PC-3 (cell line): ENCODE results near the gene ATP6V0E1. TPM values are rescaled to one million over a fixed set of nuclear protein-coding genes. Genes with fewer than 3 reads are reported as not detected.

Experiments used
- ATAC-seq: fragments of 200-7000 bp; cut with Tn5 transposase; 2 replicates; pipeline ENCODE4 v1.9.1; 2020; ENCODE audit warnings: mild to moderate bottlenecking, moderate library complexity
- BruUV-seq: library from RNA; stranded (reverse); fragments of 400-500 nt; replicated peaks from 2 replicates; lab custom pipeline; 2021; lab: Mats Ljungman, UMichigan
- CTCF ChIA-PET: fragments of 300-600 bp; sonication (Branson Sonifier 250); formaldehyde crosslinking; loops from one replicate; lab custom pipeline; 2022; ENCODE audit warnings: antibody characterized with exemption; lab: Charles Lee
- POLR2A ChIA-PET: fragments of 300-600 bp; sonication (Branson Sonifier 250); formaldehyde crosslinking; loops from one replicate; lab custom pipeline; 2022; ENCODE audit warnings: antibody characterized with exemption; ENCODE audit not compliant: unreplicated experiment; lab: Charles Lee
- DNase-seq: peaks from one replicate; pipeline ENCODE4 v3.0.0-alpha.2; 2015
- H2AFZ ChIP-seq: fragments of 300-600 bp; sonication (generic); 2 replicates; pipeline ENCODE4 v1.6.0; 2016; ENCODE audit warnings: antibody characterized with exemption, low read length
- H3F3A ChIP-seq: fragments of 300-600 bp; sonication (generic); one replicate; pipeline ENCODE4 v1.6.0; 2017; ENCODE audit warnings: antibody characterized with exemption, low read length, control low read depth, mild to moderate bottlenecking; ENCODE audit not compliant: unreplicated experiment
- H3K27ac ChIP-seq: fragments of 300-600 bp; sonication (generic); 2 replicates; pipeline ENCODE4 v1.5.1; 2016; ENCODE audit warnings: mild to moderate bottlenecking, low read length
- H3K27me3 ChIP-seq: fragments of 300-600 bp; sonication (generic); 2 replicates; pipeline ENCODE4 v1.6.1; 2016; ENCODE audit warnings: low read length, mixed read lengths
- H3K36me3 ChIP-seq: fragments of 300-600 bp; sonication (generic); 2 replicates; pipeline ENCODE4 v1.6.1; 2016; ENCODE audit warnings: low read depth, mixed run types, low read length, mixed read lengths
- H3K4me1 ChIP-seq: fragments of 300-600 bp; sonication (generic); 2 replicates; pipeline ENCODE4 v1.5.1; 2016; ENCODE audit warnings: low read length; ENCODE audit not compliant: insufficient read depth
- H3K4me2 ChIP-seq: fragments of 300-600 bp; sonication (generic); 2 replicates; pipeline ENCODE4 v1.6.0; 2016; ENCODE audit warnings: low read length
- H3K4me3 ChIP-seq: fragments of 300-600 bp; sonication (generic); 2 replicates; pipeline ENCODE4 v1.5.1; 2016; ENCODE audit warnings: mild to moderate bottlenecking, low read length, mixed read lengths
- H3K79me2 ChIP-seq: fragments of 300-600 bp; sonication (generic); 2 replicates; pipeline ENCODE4 v1.6.1; 2017; ENCODE audit warnings: low read length, mixed read lengths
- H3K9ac ChIP-seq: fragments of 300-600 bp; sonication (generic); 2 replicates; pipeline ENCODE4 v1.6.0; 2016; ENCODE audit warnings: mild to moderate bottlenecking, low read length
- H3K9me2 ChIP-seq: fragments of 300-600 bp; sonication (generic); replicated peaks from 2 replicates; pipeline ENCODE4 v1.6.1; 2016; ENCODE audit warnings: mixed run types, low read length, mixed read lengths
- H3K9me3 ChIP-seq: fragments of 300-600 bp; sonication (generic); 2 replicates; pipeline ENCODE4 v1.6.1; 2016; ENCODE audit warnings: low read length, mixed read lengths
- H4K20me1 ChIP-seq: fragments of 300-600 bp; sonication (generic); 2 replicates; pipeline ENCODE4 v1.6.1; 2016; ENCODE audit warnings: low read length, mixed read lengths
- CTCF ChIP-seq: fragments of 300-600 bp; sonication (generic); conservative IDR thresholded peaks from 2 replicates; pipeline ENCODE4 v1.5.1; 2017; ENCODE audit warnings: antibody characterized with exemption, low read depth, mild to moderate bottlenecking, low read length
- EZH2 ChIP-seq: fragments of 300-600 bp; sonication (generic); IDR thresholded peaks from one replicate; pipeline ENCODE4 v1.6.1; 2017; ENCODE audit warnings: antibody characterized with exemption, mild to moderate bottlenecking, low read length; ENCODE audit not compliant: unreplicated experiment
- EZH2phosphoT487 ChIP-seq: fragments of 300-600 bp; sonication (generic); IDR thresholded peaks from 2 replicates; pipeline ENCODE4 v1.6.1; 2018; ENCODE audit warnings: mild to moderate bottlenecking, antibody characterized with exemption, low read length, borderline replicate concordance
- intact Hi-C: fragments of 100-400 bp; cut with micrococcal nuclease; formaldehyde crosslinking; loops from 2 replicates; pipeline ENCODE4 v1.9.0; 2023
- total RNA-seq: library from RNA; depleted of rRNA; stranded (reverse); fragments of >200 nt; gene quantifications from 2 replicates; pipeline ENCODE4 v1.2.3, GENCODE V29; 2014

The ATP6V0E1 gene
- total RNA-seq, 1 experiment from 2014 or later: 154 TPM

- peaks cover 13% of the 10 kb centered on the region for H3K4me1 ChIP-seq
- TF ChIP-seq EZH2 (no peak), EZH2phosphoT487 (no peak)
- no peaks in the 10 kb centered on the region for H3F3A ChIP-seq
- no peak for ATAC-seq
- H3K9ac ChIP-seq: no peak overlapping the region
- H3K9me3 ChIP-seq: no peaks in the 10 kb centered on the region
- no peak overlapping the region for H2AFZ ChIP-seq
- no peak overlapping the region for H3K4me2 ChIP-seq
- H3K27ac ChIP-seq: no peak overlapping the region
- ChIA-PET CTCF (interaction anchor here (1.1 kb wide), 1 partner anchor 248 kb away, joined by 3 read pairs; no protein-coding TSS in a partner anchor), POLR2A (no interaction called here)
- no peaks in the 10 kb centered on the region for H4K20me1 ChIP-seq
- no peaks in the 10 kb centered on the region for H3K27me3 ChIP-seq
- H3K36me3 ChIP-seq: no peaks in the 10 kb centered on the region
- DNase-seq: no peak
- H3K79me2 ChIP-seq: peaks cover 5% of the 10 kb centered on the region
- BruUV-seq: no TSS peak
- H3K4me3 ChIP-seq: no peak overlapping the region
- intact Hi-C loops: no loop called here
- H3K9me2 ChIP-seq: no peaks in the 10 kb centered on the region
These were observed 28.8 kb upstream of the ATP6V0E1 start for GRCh38 chr5:172954751-172955159.

- CTCF ChIA-PET: no interaction called here
These were observed 27.3 kb upstream of the ATP6V0E1 start for GRCh38 chr5:172956228-172956627.

DNA sequence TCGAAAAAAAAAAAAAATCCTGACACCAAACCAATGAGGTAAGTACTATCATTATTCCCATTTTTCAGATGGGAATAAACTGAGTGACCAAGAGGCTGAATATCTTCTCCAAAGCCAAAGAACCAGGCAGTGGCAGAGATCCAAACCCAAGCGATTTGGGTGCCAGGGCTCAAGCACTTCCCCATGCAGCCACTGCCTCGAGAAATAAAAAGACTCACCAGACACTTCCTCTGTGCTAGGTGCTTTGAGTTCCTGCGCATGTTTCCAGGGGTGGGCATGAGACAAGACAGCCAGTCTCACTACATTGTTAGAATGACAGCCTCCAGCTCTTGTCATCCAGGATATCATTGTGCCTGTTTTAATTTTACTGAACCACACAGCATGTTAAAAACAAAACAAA, 26.6 kb upstream of the ATP6V0E1 start:
- no peak for ATAC-seq
- Histone ChIP-seq H3K36me3 (peaks cover 9% of the 10 kb centered on the region), H4K20me1 (no peaks in the 10 kb centered on the region), H3K79me2 (peaks cover 27% of the 10 kb centered on the region), H3K9me3 (no peaks in the 10 kb centered on the region), H2AFZ (no peak overlapping the region), H3K27me3 (no peaks in the 10 kb centered on the region), H3K9ac (no peak overlapping the region), H3K4me1 (peaks cover 22% of the 10 kb centered on the region), H3K27ac (no peak overlapping the region), H3K4me3 (no peak overlapping the region), H3K4me2 (no peak overlapping the region), H3F3A (no peaks in the 10 kb centered on the region), H3K9me2 (no peaks in the 10 kb centered on the region)
- ChIA-PET CTCF (no interaction called here), POLR2A (no interaction called here)
- intact Hi-C loops: no loop called here
- no peak for DNase-seq
- BruUV-seq: no TSS peak
- TF ChIP-seq CTCF: no peak

More at GRCh38 chr5:172956228-172956627, 27.3 kb upstream of the ATP6V0E1 start:
- Histone ChIP-seq H3K9me3 (no peaks in the 10 kb centered on the region), H4K20me1 (no peaks in the 10 kb centered on the region), H3K9ac (no peak overlapping the region), H3K4me2 (peak overlapping the region; percentile 61), H3K27ac (peak overlapping the region; percentile 24), H2AFZ (no peak overlapping the region), H3K79me2 (peaks cover 20% of the 10 kb centered on the region), H3K4me3 (0 out of 2 replicates have a peak overlapping the region, but pooled peaks have one; percentile 13), H3K36me3 (peaks cover 1% of the 10 kb centered on the region; the same call in 1 of the 2 replicates), H3K9me2 (no peaks in the 10 kb centered on the region), H3K4me1 (peaks cover 22% of the 10 kb centered on the region), H3K27me3 (no peaks in the 10 kb centered on the region), H3F3A (no peaks in the 10 kb centered on the region)
- POLR2A ChIA-PET: no interaction called here
- TF ChIP-seq CTCF (no peak), EZH2phosphoT487 (no peak), EZH2 (no peak)
- no TSS peak for BruUV-seq
- ATAC-seq (no peak), DNase-seq (no peak)
- intact Hi-C loops: no loop called here
